ENCODE measurements around the gene TEAD4. TPM values are rescaled to one million over a fixed set of nuclear protein-coding genes. Genes with fewer than 3 reads are reported as not detected.

The TEAD4 gene
- total and polyA plus RNA-seq, 8 donors = 12.2 to 34.1 (median 13.8) TPM

DNA sequence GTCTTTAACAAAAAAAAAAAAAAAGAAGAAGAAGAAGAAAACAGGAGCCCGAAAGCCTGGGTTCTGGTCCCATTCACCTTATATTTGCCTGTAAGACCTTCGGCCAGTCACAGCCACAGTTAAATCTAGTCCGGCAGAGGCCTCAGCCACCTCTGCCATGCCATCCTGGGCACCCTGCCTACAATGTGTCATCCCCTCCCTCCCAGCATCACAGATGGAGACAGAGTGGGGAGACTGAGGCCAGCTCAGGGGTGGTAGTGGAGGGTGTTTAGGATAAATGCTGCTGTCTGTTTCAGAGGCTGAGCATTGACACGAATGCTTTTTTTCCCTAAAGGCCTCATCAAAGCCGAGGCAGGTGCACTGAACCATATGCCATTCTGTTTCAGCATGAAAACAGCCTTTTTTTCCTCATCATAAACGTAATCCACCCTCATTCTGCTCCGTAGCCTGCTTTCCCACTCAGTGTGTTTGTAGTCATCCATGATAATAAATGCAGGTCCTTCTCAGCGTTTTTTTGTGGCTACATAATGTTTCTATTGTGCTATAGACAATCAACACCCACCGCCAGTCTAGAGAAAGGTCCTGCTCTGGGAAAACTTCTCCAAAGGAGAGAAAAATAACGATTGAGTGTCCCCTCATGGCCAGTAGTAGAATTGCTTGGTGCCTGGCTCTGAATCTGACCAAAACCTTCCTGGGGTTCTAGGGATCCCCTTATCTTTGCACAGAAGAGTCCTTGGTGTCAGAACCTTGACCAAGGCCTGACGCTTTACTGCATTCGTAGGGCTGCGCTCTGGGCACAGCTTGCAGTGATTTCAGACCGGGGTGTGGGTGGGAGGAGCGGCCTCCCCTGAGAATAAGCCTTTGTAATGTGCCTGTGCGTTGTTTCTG lies 76.9 kb downstream of the TEAD4 start:
- Histone ChIP-seq H3K27me3 (no peaks in the 10 kb centered on the region), H3K9me3 (no peaks in the 10 kb centered on the region), H3K27ac (no peak overlapping the region), H3K4me1 (peaks cover 0 to 10% of the 10 kb centered on the region in 2 donors), H3K4me3 (no peak overlapping the region), H3K36me3 (peaks cover 0 to 46% of the 10 kb centered on the region in 2 donors)
- DNase-seq (no peak), ATAC-seq (no peak)
- intact Hi-C loops (cut with DNase I) = loop anchor here in 1 of 2 donors (10.0 kb wide), 1 partner anchor 191 kb away; no protein-coding TSS in a partner anchor
- TF ChIP-seq, protein P1, sequence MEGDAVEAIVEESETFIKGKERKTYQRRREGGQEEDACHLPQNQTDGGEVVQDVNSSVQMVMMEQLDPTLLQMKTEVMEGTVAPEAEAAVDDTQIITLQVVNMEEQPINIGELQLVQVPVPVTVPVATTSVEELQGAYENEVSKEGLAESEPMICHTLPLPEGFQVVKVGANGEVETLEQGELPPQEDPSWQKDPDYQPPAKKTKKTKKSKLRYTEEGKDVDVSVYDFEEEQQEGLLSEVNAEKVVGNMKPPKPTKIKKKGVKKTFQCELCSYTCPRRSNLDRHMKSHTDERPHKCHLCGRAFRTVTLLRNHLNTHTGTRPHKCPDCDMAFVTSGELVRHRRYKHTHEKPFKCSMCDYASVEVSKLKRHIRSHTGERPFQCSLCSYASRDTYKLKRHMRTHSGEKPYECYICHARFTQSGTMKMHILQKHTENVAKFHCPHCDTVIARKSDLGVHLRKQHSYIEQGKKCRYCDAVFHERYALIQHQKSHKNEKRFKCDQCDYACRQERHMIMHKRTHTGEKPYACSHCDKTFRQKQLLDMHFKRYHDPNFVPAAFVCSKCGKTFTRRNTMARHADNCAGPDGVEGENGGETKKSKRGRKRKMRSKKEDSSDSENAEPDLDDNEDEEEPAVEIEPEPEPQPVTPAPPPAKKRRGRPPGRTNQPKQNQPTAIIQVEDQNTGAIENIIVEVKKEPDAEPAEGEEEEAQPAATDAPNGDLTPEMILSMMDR (IDR thresholded peaks at IDR 0.05) = no peak

DNA sequence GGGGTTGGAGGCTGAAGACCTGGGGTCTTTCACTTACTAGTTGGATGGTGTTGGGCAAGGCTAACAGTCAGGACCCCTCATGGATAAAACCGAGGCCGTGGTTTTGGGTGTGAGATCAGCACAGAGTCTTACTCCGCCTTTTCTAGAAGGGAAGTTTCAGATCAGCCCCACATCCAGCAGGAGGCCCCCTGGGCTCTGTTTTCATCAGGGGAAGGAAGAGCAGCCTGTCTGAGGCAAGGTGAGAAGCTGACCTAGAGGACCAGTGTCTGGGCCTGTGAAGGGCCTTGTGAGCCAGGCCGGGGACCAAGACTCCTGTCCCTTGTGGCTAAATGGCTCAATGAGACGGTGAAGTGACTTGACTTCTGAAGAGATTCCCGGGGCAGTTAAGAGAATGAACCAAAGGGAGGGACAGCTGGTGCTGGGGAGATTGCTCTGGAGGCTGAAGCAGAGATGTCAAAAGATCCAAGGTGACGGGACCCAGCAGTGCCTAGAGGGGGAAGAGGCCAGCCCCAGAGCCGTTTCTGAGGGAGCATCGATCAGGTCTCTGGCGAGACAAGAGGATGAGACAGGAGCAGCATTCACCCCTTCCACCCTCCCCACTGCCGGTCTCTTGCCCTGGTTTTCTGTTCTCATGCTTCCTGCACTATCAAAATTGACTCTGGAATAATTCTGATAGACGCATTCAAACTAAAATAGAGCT lies 77.9 kb downstream of the TEAD4 start:
- intact Hi-C loops (cut with DNase I) = loop anchor here in 1 of 2 donors (10.0 kb wide), 1 partner anchor 192 kb away; no protein-coding TSS in a partner anchor
- DNase-seq = no peak
- no peaks in the 10 kb centered on the region for H3K9me3 ChIP-seq
- TF ChIP-seq, protein P1 (IDR thresholded peaks at IDR 0.05) = no peak
- peaks cover 0 to 42% of the 10 kb centered on the region in 2 donors for H3K36me3 ChIP-seq
- H3K4me1 ChIP-seq = peaks cover 0 to 10% of the 10 kb centered on the region in 2 donors
- H3K27me3 ChIP-seq = no peaks in the 10 kb centered on the region
- ATAC-seq = no peak
- no peak overlapping the region for H3K27ac ChIP-seq
- no peak overlapping the region for H3K4me3 ChIP-seq

DNA sequence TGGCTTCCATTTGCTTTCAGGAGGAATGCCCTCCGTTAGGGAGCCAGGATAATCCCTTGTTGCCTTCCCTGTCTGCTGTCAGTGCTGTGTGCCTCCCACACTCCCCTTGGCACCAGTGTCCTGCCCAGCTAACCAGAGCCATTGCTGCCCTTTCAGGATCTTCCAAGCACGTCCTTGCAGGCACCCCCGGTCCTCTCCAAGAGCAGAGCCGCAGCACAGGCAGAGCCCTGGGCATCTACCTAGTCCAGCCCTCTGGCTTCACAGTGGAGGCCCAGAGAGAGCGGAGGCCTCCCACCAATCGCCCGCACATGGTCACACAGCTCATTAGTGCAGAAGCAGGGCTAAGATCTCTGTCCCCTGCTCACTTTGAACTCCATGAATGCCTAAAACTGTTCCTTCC lies 79.0 kb downstream of the TEAD4 start:
- H3K9me3 ChIP-seq = no peaks in the 10 kb centered on the region
- H3K4me1 ChIP-seq = peaks cover 0 to 10% of the 10 kb centered on the region in 2 donors
- H3K27me3 ChIP-seq = no peaks in the 10 kb centered on the region
- H3K27ac ChIP-seq = no peak overlapping the region
- intact Hi-C loops (cut with DNase I) = loop anchor here in 1 of 2 donors (10.0 kb wide), 1 partner anchor 193 kb away; no protein-coding TSS in a partner anchor
- TF ChIP-seq, protein P1 (IDR thresholded peaks at IDR 0.05) = no peak
- no peak for ATAC-seq
- H3K36me3 ChIP-seq = peaks cover 0 to 42% of the 10 kb centered on the region in 2 donors
- peak in 1 of 4 donors; percentile 53 for DNase-seq
- H3K4me3 ChIP-seq = no peak overlapping the region

DNA sequence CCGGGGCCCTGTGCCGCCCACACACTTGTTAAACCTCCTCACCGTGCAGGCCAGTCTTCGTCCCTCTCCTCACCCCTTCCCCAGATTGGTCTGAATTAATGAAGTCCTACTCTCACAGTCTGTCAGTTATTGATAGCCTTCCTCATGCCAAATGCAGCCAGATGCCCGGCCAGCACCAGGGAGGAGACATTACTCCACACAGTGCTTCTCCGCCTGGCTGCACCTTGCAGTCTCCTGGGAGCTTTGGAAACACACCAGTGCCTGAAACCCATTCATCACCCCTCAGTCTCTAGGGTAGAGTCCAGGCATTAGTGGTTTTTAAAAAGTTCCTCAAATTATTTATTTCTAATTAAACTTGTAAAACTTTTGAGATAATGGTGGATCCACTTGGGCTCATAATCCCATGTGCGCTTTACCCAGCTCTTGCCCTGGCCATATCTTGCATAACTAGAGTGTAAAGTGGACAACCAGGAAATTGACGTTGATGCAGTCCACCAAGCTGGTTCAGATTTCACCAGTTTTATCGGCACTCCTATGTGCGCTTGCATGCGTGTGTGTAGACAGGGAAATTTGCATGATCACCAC lies 79.8 kb downstream of the TEAD4 start:
- intact Hi-C loops (cut with DNase I) = loop anchor here in 1 of 2 donors (10.0 kb wide), 1 partner anchor 194 kb away; no protein-coding TSS in a partner anchor

More for the DNA sequence above, 79.8 kb downstream of the TEAD4 start:
- no peaks in the 10 kb centered on the region for H3K9me3 ChIP-seq
- no peak overlapping the region for H3K27ac ChIP-seq
- H3K4me1 ChIP-seq = peaks cover 0 to 1% of the 10 kb centered on the region in 2 donors
- no peak for ATAC-seq
- TF ChIP-seq, protein P1 (IDR thresholded peaks at IDR 0.05) = no peak
- peak in 1 of 4 donors; percentile 61 for DNase-seq
- peaks cover 0 to 42% of the 10 kb centered on the region in 2 donors for H3K36me3 ChIP-seq
- H3K4me3 ChIP-seq = no peak overlapping the region
- H3K27me3 ChIP-seq = no peaks in the 10 kb centered on the region
